ENCODE data around the gene PPIP5K1. TPM values are rescaled to one million over a fixed set of nuclear protein-coding genes. Genes with fewer than 3 reads are reported as not detected.
"Not testable (repeated sequence)": the region's sequence is repeated elsewhere in the genome, so short reads cannot be mapped to it uniquely, and the experiment has no call there.

PPIP5K1 gene
- total RNA-seq, 2 donors from 2014 or later: 43.5 to 61.2 TPM

- no peak overlapping the region for H3K27ac ChIP-seq
- H3K4me1 ChIP-seq (ENCODE audit: control insufficient read depth in 1 of 2, low read depth in 2 of 2): no peaks in the 10 kb centered on the region
- no peaks in the 10 kb centered on the region for H3K27me3 ChIP-seq (replicated peaks; ENCODE audit: insufficient read depth)
- no peaks in the 10 kb centered on the region for H3K36me3 ChIP-seq
- H3K9me3 ChIP-seq: no peaks in the 10 kb centered on the region
- no peak for DNase-seq (ENCODE audit: low spot score)
- no peak for TF ChIP-seq CTCF (IDR thresholded peaks at IDR 0.05)
- ATAC-seq (ENCODE audit: insufficient number of reproducible peaks, low FRiP score, low read depth): no peak
- H3K4me3 ChIP-seq: no peak overlapping the region
These were observed 51.9 kb downstream of the PPIP5K1 start for GRCh38 chr15:43538091-43538490.

- Histone ChIP-seq H3K27me3 (replicated peaks; ENCODE audit: insufficient read depth) (no peaks in the 10 kb centered on the region), H3K36me3 (no peaks in the 10 kb centered on the region), H3K4me3 (no peak overlapping the region), H3K4me1 (ENCODE audit: control insufficient read depth in 1 of 2, low read depth in 2 of 2) (peaks cover 0 to 5% of the 10 kb centered on the region in 2 donors), H3K27ac (no peak overlapping the region), H3K9me3 (no peaks in the 10 kb centered on the region)
- DNase-seq (ENCODE audit: low spot score) (no peak), ATAC-seq (ENCODE audit: insufficient number of reproducible peaks, low FRiP score, low read depth) (no peak)
- no peak for TF ChIP-seq CTCF (IDR thresholded peaks at IDR 0.05)
These were observed 55.1 kb downstream of the PPIP5K1 start for GRCh38 chr15:43534897-43535296.

- H3K4me1 ChIP-seq (ENCODE audit: control insufficient read depth in 1 of 2, low read depth in 2 of 2); H3K4me3 ChIP-seq; H3K27ac ChIP-seq; H3K27me3 ChIP-seq (replicated peaks; ENCODE audit: insufficient read depth); H3K36me3 ChIP-seq; ATAC-seq (ENCODE audit: insufficient number of reproducible peaks, low FRiP score, low read depth); DNase-seq (ENCODE audit: low spot score); H3K9me3 ChIP-seq: not testable (repeated sequence)
These were observed 57.2 kb downstream of the PPIP5K1 start for GRCh38 chr15:43532826-43533225.

GRCh38 chr15:43531018-43531670 lies 58.9 kb downstream of the PPIP5K1 start:
- DNase-seq (ENCODE audit: low spot score): no peak

GRCh38 chr15:43529587-43530345 lies 60.2 kb downstream of the PPIP5K1 start:
- no peak for DNase-seq (ENCODE audit: low spot score)
- no peak for TF ChIP-seq CTCF (IDR thresholded peaks at IDR 0.05)
- peaks cover 11% of the 10 kb centered on the region for H3K9me3 ChIP-seq
- no peak overlapping the region for H3K4me3 ChIP-seq
- peaks cover 5% of the 10 kb centered on the region for H3K36me3 ChIP-seq
- H3K27ac ChIP-seq: no peak overlapping the region
- peaks cover 0 to 5% of the 10 kb centered on the region in 2 donors for H3K4me1 ChIP-seq (ENCODE audit: control insufficient read depth in 1 of 2, low read depth in 2 of 2)
- no peaks in the 10 kb centered on the region for H3K27me3 ChIP-seq (replicated peaks; ENCODE audit: insufficient read depth)
- no peak for ATAC-seq (ENCODE audit: insufficient number of reproducible peaks, low FRiP score, low read depth)

More at GRCh38 chr15:43531018-43531670, 58.9 kb downstream of the PPIP5K1 start:
- Histone ChIP-seq H3K4me3 (no peak overlapping the region), H3K27ac (no peak overlapping the region), H3K27me3 (replicated peaks; ENCODE audit: insufficient read depth) (no peaks in the 10 kb centered on the region), H3K9me3 (peaks cover 2% of the 10 kb centered on the region), H3K4me1 (ENCODE audit: control insufficient read depth in 1 of 2, low read depth in 2 of 2) (peaks cover 0 to 5% of the 10 kb centered on the region in 2 donors), H3K36me3 (no peaks in the 10 kb centered on the region)
- TF ChIP-seq CTCF (IDR thresholded peaks at IDR 0.05): no peak
- ATAC-seq (ENCODE audit: insufficient number of reproducible peaks, low FRiP score, low read depth): no peak
